GM21515 (cell line): ENCODE results near the gene XYLT1.

Experiments used
- ATAC-seq: cut with Tn5 transposase; IDR thresholded peaks from one replicate; pipeline ENCODE4 v1.9.1; 2021; ENCODE audit not compliant: unreplicated experiment

XYLT1 gene

GRCh38 chr16:17126156-17126555 lies 344.6 kb downstream of the XYLT1 start:
- ATAC-seq, result no peak

GRCh38 chr16:17125671-17126070 lies 345.1 kb downstream of the XYLT1 start:
- no peak for ATAC-seq

GRCh38 chr16:17117906-17118577 lies 352.7 kb downstream of the XYLT1 start:
- ATAC-seq, result no peak

- no peak for ATAC-seq
These were observed 354.0 kb downstream of the XYLT1 start for GRCh38 chr16:17116595-17117322.

GRCh38 chr16:17109413-17109812 lies 361.3 kb downstream of the XYLT1 start:
- no peak for ATAC-seq

GRCh38 chr16:17108596-17108995 lies 362.2 kb downstream of the XYLT1 start:
- ATAC-seq, result no peak

- ATAC-seq, result no peak
These were observed 363.3 kb downstream of the XYLT1 start for GRCh38 chr16:17107450-17107849.

- ATAC-seq, result no peak
These were observed 364.4 kb downstream of the XYLT1 start for GRCh38 chr16:17106243-17106791.

GRCh38 chr16:17105239-17105797 lies 365.4 kb downstream of the XYLT1 start:
- ATAC-seq, result no peak

- no peak for ATAC-seq
These were observed 366.1 kb downstream of the XYLT1 start for GRCh38 chr16:17104654-17105053.

GRCh38 chr16:17103216-17103615 lies 367.5 kb downstream of the XYLT1 start:
- no peak for ATAC-seq

- no peak for ATAC-seq
These were observed 369.1 kb downstream of the XYLT1 start for GRCh38 chr16:17101646-17102045.

GRCh38 chr16:17098685-17099084 lies 372.1 kb downstream of the XYLT1 start:
- no peak for ATAC-seq

GRCh38 chr16:17084130-17084529 lies 386.6 kb downstream of the XYLT1 start:
- no peak for ATAC-seq

- ATAC-seq, result no peak
These were observed 387.1 kb downstream of the XYLT1 start for GRCh38 chr16:17083628-17084027.

GRCh38 chr16:17082095-17082882 lies 388.5 kb downstream of the XYLT1 start:
- ATAC-seq, result no peak

- no peak for ATAC-seq
These were observed 390.7 kb downstream of the XYLT1 start for GRCh38 chr16:17080105-17080504.

- ATAC-seq, result no peak
These were observed 391.7 kb downstream of the XYLT1 start for GRCh38 chr16:17078931-17079631.

- ATAC-seq, result no peak
These were observed 393.8 kb downstream of the XYLT1 start for GRCh38 chr16:17076818-17077498.
